ENCODE measurements around the gene CSNK1D.

CSNK1D gene

GRCh38 chr17:82241183-82241925 is 32.1 kb downstream of the CSNK1D start:
- no peak for TF ChIP-seq CTCF (conservative IDR thresholded peaks at IDR 0.05; ENCODE audit: low read length)
- DNase-seq (ENCODE audit: low read depth), result peak; percentile 69
- no peak overlapping the region for H3K4me3 ChIP-seq (ENCODE audit: low read length)

GRCh38 chr17:82240506-82241182 is 32.9 kb downstream of the CSNK1D start:
- no peak for TF ChIP-seq CTCF (conservative IDR thresholded peaks at IDR 0.05; ENCODE audit: low read length)
- no peak for DNase-seq (ENCODE audit: low read depth)

GRCh38 chr17:82239926-82240505 is 33.5 kb downstream of the CSNK1D start:
- H3K4me3 ChIP-seq (ENCODE audit: low read length), result no peak overlapping the region
- no peak for DNase-seq (ENCODE audit: low read depth)
- TF ChIP-seq CTCF (conservative IDR thresholded peaks at IDR 0.05; ENCODE audit: low read length), result no peak

More at GRCh38 chr17:82240506-82241182, 32.9 kb downstream of the CSNK1D start:
- no peak overlapping the region for H3K4me3 ChIP-seq (ENCODE audit: low read length)

- no peak for DNase-seq (ENCODE audit: low read depth)
- TF ChIP-seq CTCF (conservative IDR thresholded peaks at IDR 0.05; ENCODE audit: low read length), result no peak
- no peak overlapping the region for H3K4me3 ChIP-seq (ENCODE audit: low read length)
Observed at GRCh38 chr17:82239401-82239925, 34.0 kb downstream of the CSNK1D start.

- TF ChIP-seq CTCF (conservative IDR thresholded peaks at IDR 0.05; ENCODE audit: low read length), result no peak
- no peak overlapping the region for H3K4me3 ChIP-seq (ENCODE audit: low read length)
- DNase-seq (ENCODE audit: low read depth), result peak; percentile 77
Observed at GRCh38 chr17:82238472-82239201, 34.9 kb downstream of the CSNK1D start.

- no peak overlapping the region for H3K4me3 ChIP-seq (ENCODE audit: low read length)
- no peak for DNase-seq (ENCODE audit: low read depth)
- TF ChIP-seq CTCF (conservative IDR thresholded peaks at IDR 0.05; ENCODE audit: low read length), result no peak
Observed at GRCh38 chr17:82237746-82238471, 35.6 kb downstream of the CSNK1D start.

Measured in AG10803 (cell line).